Astrocyte of the cerebellum (primary cell): ENCODE data around the gene EBF3.
A peak's percentile ranks its signal among the peaks of the same experiment; 100 is the strongest.

Source experiments
- DNase-seq: peaks from one replicate; pipeline ENCODE4 v3.0.0-alpha.2; 2011; ENCODE audit warnings: low read depth
- H3K4me3 ChIP-seq: 2 replicates; pipeline ENCODE4 v1.5.1; 2011; ENCODE audit warnings: mild to moderate bottlenecking, low read depth, low read length, moderate library complexity
- CTCF ChIP-seq: IDR thresholded peaks from 2 replicates; pipeline ENCODE4 v1.5.1; 2012; ENCODE audit warnings: low read length, low read depth, moderate library complexity, mild to moderate bottlenecking; ENCODE audit errors: missing control alignments
- in situ Hi-C: cut with HindIII; loops from 2 replicates; pipeline ENCODE4 v1.10.0; 2017; ENCODE audit warnings: low sequenced_read_pairs

Gene EBF3

GRCh38 chr10:129963641-129964501 is at the start of gene EBF3:
EBF3 (minus strand) TSS chr10:129964274; CDS start chr10:129963768, 506 bp downstream.
- TF ChIP-seq CTCF = no peak
- peak within 1 kb of the TSS; percentile 32 for H3K4me3 ChIP-seq
- no peak for DNase-seq
- in situ Hi-C loops = no loop called here

- H3K4me3 ChIP-seq = no peak overlapping the region
- no peak for TF ChIP-seq CTCF
- DNase-seq = no peak
- in situ Hi-C loops = no loop called here
Measured at GRCh38 chr10:130013335-130014262, 49.5 kb upstream of the EBF3 start.

- in situ Hi-C loops = no loop called here
- no peak for DNase-seq
- no peak for TF ChIP-seq CTCF
- no peak overlapping the region for H3K4me3 ChIP-seq
Measured at GRCh38 chr10:130012129-130012528, 48.1 kb upstream of the EBF3 start.

- TF ChIP-seq CTCF = no peak
- no peak for DNase-seq
- in situ Hi-C loops = no loop called here
- H3K4me3 ChIP-seq = no peak overlapping the region
Measured at GRCh38 chr10:130010653-130011052, 46.6 kb upstream of the EBF3 start.

- DNase-seq = no peak
- H3K4me3 ChIP-seq = no peak overlapping the region
- in situ Hi-C loops = no loop called here
- TF ChIP-seq CTCF = no peak
Measured at GRCh38 chr10:130009228-130009627, 45.2 kb upstream of the EBF3 start.

GRCh38 chr10:130003787-130004613 is 39.9 kb upstream of the EBF3 start:
- in situ Hi-C loops = loop anchor here (5.0 kb wide), 1 partner anchor 62 kb away; no protein-coding TSS in a partner anchor
- no peak for TF ChIP-seq CTCF
- H3K4me3 ChIP-seq = no peak overlapping the region
- DNase-seq = no peak
